Measurements from ENCODE around the gene SPATA1.

The SPATA1 gene

GRCh38 chr1:84496498-84496897, 9.7 kb upstream of the SPATA1 start:
- 100% methylated on average over 1 of the region's 3 CpGs for WGBS
- no peak overlapping the region for H2BK120ac ChIP-seq (ENCODE audit: low read depth, low read length)
- peaks cover 3% of the 10 kb centered on the region for H3K79me1 ChIP-seq (replicated peaks; ENCODE audit: low read length, poor library complexity, severe bottlenecking)
- H4K8ac ChIP-seq (ENCODE audit: low read length) = no peak overlapping the region
- H3K27ac ChIP-seq (ENCODE audit: low read length, poor library complexity, severe bottlenecking) = no peak overlapping the region
- H2AFZ ChIP-seq (ENCODE audit: low read depth, low read length) = no peak overlapping the region
- H2AK5ac ChIP-seq (ENCODE audit: low read length, severe bottlenecking) = no peak overlapping the region
- no peaks in the 10 kb centered on the region for H3K9me3 ChIP-seq (ENCODE audit: control insufficient read depth, low read length)
- no peak overlapping the region for H3K4me2 ChIP-seq (ENCODE audit: low read length, poor library complexity, severe bottlenecking)
- H4K91ac ChIP-seq (ENCODE audit: low read length) = no peak overlapping the region
- H2BK15ac ChIP-seq (ENCODE audit: low read depth, poor library complexity, severe bottlenecking) = no peak overlapping the region
- no peak overlapping the region for H3K4ac ChIP-seq (ENCODE audit: low read depth in 1 of 2, low read length in 2 of 2)
- no peak overlapping the region for H3K14ac ChIP-seq (ENCODE audit: low read length in 2 of 2)
- no peaks in the 10 kb centered on the region for H3K27me3 ChIP-seq (ENCODE audit: control insufficient read depth in 1 of 2, insufficient read depth in 1 of 2, low read length in 2 of 2)
- H3K9ac ChIP-seq (ENCODE audit: low read length) = no peak overlapping the region
- no peak overlapping the region for H3K4me3 ChIP-seq (ENCODE audit: insufficient read depth in 1 of 2, low read depth in 1 of 2, low read length in 2 of 2)
- peaks cover 12 to 98% of the 10 kb centered on the region in 2 experiments for H3K36me3 ChIP-seq (ENCODE audit: control insufficient read depth in 1 of 2, insufficient read depth in 2 of 2, low read depth in 1 of 2, low read length in 2 of 2)
- H3K23ac ChIP-seq (ENCODE audit: low read length in 2 of 2) = no peak overlapping the region
- H3K4me1 ChIP-seq (ENCODE audit: control insufficient read depth, insufficient read depth, low read depth, low read length) = no peaks in the 10 kb centered on the region
- H2BK12ac ChIP-seq (ENCODE audit: low read length in 2 of 2) = no peak overlapping the region
- no peak for DNase-seq
- no peak overlapping the region for H3K18ac ChIP-seq (ENCODE audit: low read depth in 1 of 2, low read length in 2 of 2)
- H2BK5ac ChIP-seq (ENCODE audit: low read depth, low read length, poor library complexity, severe bottlenecking) = no peak overlapping the region

- Histone ChIP-seq H4K91ac (ENCODE audit: low read length) (no peak overlapping the region), H3K23ac (ENCODE audit: low read length in 2 of 2) (no peak overlapping the region), H3K14ac (ENCODE audit: low read length in 2 of 2) (no peak overlapping the region), H4K8ac (ENCODE audit: low read length) (no peak overlapping the region), H3K36me3 (ENCODE audit: control insufficient read depth in 1 of 2, insufficient read depth in 2 of 2, low read depth in 1 of 2, low read length in 2 of 2) (peaks cover 12 to 88% of the 10 kb centered on the region in 2 experiments), H2BK15ac (ENCODE audit: low read depth, poor library complexity, severe bottlenecking) (no peak overlapping the region), H2AK5ac (ENCODE audit: low read length, severe bottlenecking) (no peak overlapping the region), H3K4me2 (ENCODE audit: low read length, poor library complexity, severe bottlenecking) (no peak overlapping the region), H2BK5ac (ENCODE audit: low read depth, low read length, poor library complexity, severe bottlenecking) (no peak overlapping the region), H3K4me3 (ENCODE audit: insufficient read depth in 1 of 2, low read depth in 1 of 2, low read length in 2 of 2) (no peak overlapping the region), H3K18ac (ENCODE audit: low read depth in 1 of 2, low read length in 2 of 2) (no peak overlapping the region), H3K27ac (ENCODE audit: low read length, poor library complexity, severe bottlenecking) (no peak overlapping the region), H2BK12ac (ENCODE audit: low read length in 2 of 2) (no peak overlapping the region), H3K4me1 (ENCODE audit: control insufficient read depth, insufficient read depth, low read depth, low read length) (no peaks in the 10 kb centered on the region), H3K79me1 (replicated peaks; ENCODE audit: low read length, poor library complexity, severe bottlenecking) (peaks cover 3% of the 10 kb centered on the region), H3K9me3 (ENCODE audit: control insufficient read depth, low read length) (no peaks in the 10 kb centered on the region), H2AFZ (ENCODE audit: low read depth, low read length) (no peak overlapping the region), H3K4ac (ENCODE audit: low read depth in 1 of 2, low read length in 2 of 2) (no peak overlapping the region), H2BK120ac (ENCODE audit: low read depth, low read length) (no peak overlapping the region), H3K9ac (ENCODE audit: low read length) (peak overlapping the region; percentile 24), H3K27me3 (ENCODE audit: control insufficient read depth in 1 of 2, insufficient read depth in 1 of 2, low read length in 2 of 2) (no peaks in the 10 kb centered on the region)
- DNase-seq = no peak
- WGBS = 73% methylated on average over 1 of the region's 2 CpGs
Observed at GRCh38 chr1:84497631-84498275, 8.4 kb upstream of the SPATA1 start.

GRCh38 chr1:84502927-84503326, 3.3 kb upstream of the SPATA1 start:
- Histone ChIP-seq H3K4me1 (ENCODE audit: control insufficient read depth, insufficient read depth, low read depth, low read length) (no peaks in the 10 kb centered on the region), H3K4ac (ENCODE audit: low read depth in 1 of 2, low read length in 2 of 2) (no peak overlapping the region), H4K91ac (ENCODE audit: low read length) (no peak overlapping the region), H3K79me1 (replicated peaks; ENCODE audit: low read length, poor library complexity, severe bottlenecking) (peaks cover under 1% of the 10 kb centered on the region), H3K14ac (ENCODE audit: low read length in 2 of 2) (no peak overlapping the region), H3K27me3 (ENCODE audit: control insufficient read depth in 1 of 2, insufficient read depth in 1 of 2, low read length in 2 of 2) (no peaks in the 10 kb centered on the region), H2BK15ac (ENCODE audit: low read depth, poor library complexity, severe bottlenecking) (no peak overlapping the region), H2AFZ (ENCODE audit: low read depth, low read length) (no peak overlapping the region), H3K27ac (ENCODE audit: low read length, poor library complexity, severe bottlenecking) (no peak overlapping the region), H2BK120ac (ENCODE audit: low read depth, low read length) (no peak overlapping the region), H3K4me3 (ENCODE audit: insufficient read depth in 1 of 2, low read depth in 1 of 2, low read length in 2 of 2) (peak overlapping the region in 1 of 2 experiments; percentile 94), H2AK5ac (ENCODE audit: low read length, severe bottlenecking) (no peak overlapping the region), H3K23ac (ENCODE audit: low read length in 2 of 2) (no peak overlapping the region), H3K18ac (ENCODE audit: low read depth in 1 of 2, low read length in 2 of 2) (no peak overlapping the region), H3K9ac (ENCODE audit: low read length) (peak overlapping the region; percentile 98), H3K36me3 (ENCODE audit: control insufficient read depth in 1 of 2, insufficient read depth in 2 of 2, low read depth in 1 of 2, low read length in 2 of 2) (peaks cover 3 to 46% of the 10 kb centered on the region in 2 experiments), H4K8ac (ENCODE audit: low read length) (no peak overlapping the region), H3K4me2 (ENCODE audit: low read length, poor library complexity, severe bottlenecking) (no peak overlapping the region), H2BK12ac (ENCODE audit: low read length in 2 of 2) (no peak overlapping the region), H3K9me3 (ENCODE audit: control insufficient read depth, low read length) (no peaks in the 10 kb centered on the region), H2BK5ac (ENCODE audit: low read depth, low read length, poor library complexity, severe bottlenecking) (no peak overlapping the region)
- 90% methylated on average over 5 of the region's 5 CpGs for WGBS
- DNase-seq = no peak

GRCh38 chr1:84504580-84505492, 1.4 kb upstream of the SPATA1 start:
- Histone ChIP-seq H4K8ac (ENCODE audit: low read length) (no peak overlapping the region), H2BK12ac (ENCODE audit: low read length in 2 of 2) (no peak overlapping the region), H3K27ac (ENCODE audit: low read length, poor library complexity, severe bottlenecking) (peak overlapping the region; percentile 95), H3K23ac (ENCODE audit: low read length in 2 of 2) (no peak overlapping the region), H2AFZ (ENCODE audit: low read depth, low read length) (no peak overlapping the region), H3K18ac (ENCODE audit: low read depth in 1 of 2, low read length in 2 of 2) (peak overlapping the region; percentile 52 to 66), H2BK120ac (ENCODE audit: low read depth, low read length) (no peak overlapping the region), H3K9me3 (ENCODE audit: control insufficient read depth, low read length) (peaks cover 9% of the 10 kb centered on the region), H3K27me3 (ENCODE audit: control insufficient read depth in 1 of 2, insufficient read depth in 1 of 2, low read length in 2 of 2) (no peaks in the 10 kb centered on the region), H3K4me3 (ENCODE audit: insufficient read depth in 1 of 2, low read depth in 1 of 2, low read length in 2 of 2) (peak overlapping the region; percentile 94), H4K91ac (ENCODE audit: low read length) (no peak overlapping the region), H3K9ac (ENCODE audit: low read length) (peak overlapping the region; percentile 98), H2BK5ac (ENCODE audit: low read depth, low read length, poor library complexity, severe bottlenecking) (no peak overlapping the region), H3K79me1 (replicated peaks; ENCODE audit: low read length, poor library complexity, severe bottlenecking) (peaks cover 4% of the 10 kb centered on the region), H3K36me3 (ENCODE audit: control insufficient read depth in 1 of 2, insufficient read depth in 2 of 2, low read depth in 1 of 2, low read length in 2 of 2) (peaks cover 4 to 38% of the 10 kb centered on the region in 2 experiments), H3K14ac (ENCODE audit: low read length in 2 of 2) (peak overlapping the region in 1 of 2 experiments; percentile 81), H3K4me2 (ENCODE audit: low read length, poor library complexity, severe bottlenecking) (peak overlapping the region; percentile 78), H2BK15ac (ENCODE audit: low read depth, poor library complexity, severe bottlenecking) (no peak overlapping the region), H2AK5ac (ENCODE audit: low read length, severe bottlenecking) (peak overlapping the region; percentile 90), H3K4ac (ENCODE audit: low read depth in 1 of 2, low read length in 2 of 2) (peak overlapping the region in 1 of 2 experiments; percentile 2), H3K4me1 (ENCODE audit: control insufficient read depth, insufficient read depth, low read depth, low read length) (no peaks in the 10 kb centered on the region)
- WGBS = 10% methylated on average over 16 of the region's 17 CpGs
- DNase-seq = peak; percentile 81

All from mesenchymal stem cell (in vitro differentiated cells and primary cell).